NCI-H345 (cell line): ENCODE measurements around the gene SH3RF3.

Experiments
- DNase-seq: peaks from one replicate; lab custom pipeline; 2025; lab: John Stamatoyannopoulos, UW

SH3RF3 gene

GRCh38 chr2:109203246-109204011 is 74.4 kb downstream of the SH3RF3 start:
- no peak for DNase-seq

- no peak for DNase-seq
Observed at GRCh38 chr2:109204412-109204811, 75.4 kb downstream of the SH3RF3 start.

GRCh38 chr2:109205447-109205846 is 76.4 kb downstream of the SH3RF3 start:
- no peak for DNase-seq

- no peak for DNase-seq
Observed at GRCh38 chr2:109206569-109207146, 77.7 kb downstream of the SH3RF3 start.

GRCh38 chr2:109207176-109207575 is 78.2 kb downstream of the SH3RF3 start:
- DNase-seq: no peak

- DNase-seq: no peak
Observed at GRCh38 chr2:109208071-109208950, 79.3 kb downstream of the SH3RF3 start.

- no peak for DNase-seq
Observed at GRCh38 chr2:109208951-109209335, 79.9 kb downstream of the SH3RF3 start.

GRCh38 chr2:109209412-109209811 is 80.4 kb downstream of the SH3RF3 start:
- DNase-seq: no peak

- no peak for DNase-seq
Observed at GRCh38 chr2:109209941-109210340, 80.9 kb downstream of the SH3RF3 start.

GRCh38 chr2:109210431-109211200 is 81.6 kb downstream of the SH3RF3 start:
- DNase-seq: no peak

- no peak for DNase-seq
Observed at GRCh38 chr2:109211315-109211714, 82.3 kb downstream of the SH3RF3 start.

- no peak for DNase-seq
Observed at GRCh38 chr2:109212836-109213563, 84.0 kb downstream of the SH3RF3 start.

- DNase-seq: no peak
Observed at GRCh38 chr2:109213646-109214433, 84.8 kb downstream of the SH3RF3 start.

GRCh38 chr2:109214651-109215371 is 85.8 kb downstream of the SH3RF3 start:
- DNase-seq: no peak

- no peak for DNase-seq
Observed at GRCh38 chr2:109215866-109216265, 86.9 kb downstream of the SH3RF3 start.

- no peak for DNase-seq
Observed at GRCh38 chr2:109216332-109216731, 87.3 kb downstream of the SH3RF3 start.

GRCh38 chr2:109217362-109218086 is 88.5 kb downstream of the SH3RF3 start:
- DNase-seq: no peak

- no peak for DNase-seq
Observed at GRCh38 chr2:109218087-109218791, 89.2 kb downstream of the SH3RF3 start.

- no peak for DNase-seq
Observed at GRCh38 chr2:109218792-109219126, 89.8 kb downstream of the SH3RF3 start.
